NT2/D1 (cell line): ENCODE data around the gene FAM53A.

Experiments used
- SUZ12 ChIP-seq: IDR thresholded peaks from 2 replicates; pipeline ENCODE4 v1.6.1; 2011; ENCODE audit not compliant: insufficient read length, insufficient read depth; ENCODE audit errors: extremely low read depth
- YY1 ChIP-seq: IDR thresholded peaks from 2 replicates; pipeline ENCODE4 v1.6.1; 2011; ENCODE audit not compliant: insufficient read length, insufficient read depth
- ZNF274 ChIP-seq: IDR thresholded peaks from 2 replicates; pipeline ENCODE4 v1.6.1; 2011; ENCODE audit warnings: mild to moderate bottlenecking, low read depth, low read length

DNA sequence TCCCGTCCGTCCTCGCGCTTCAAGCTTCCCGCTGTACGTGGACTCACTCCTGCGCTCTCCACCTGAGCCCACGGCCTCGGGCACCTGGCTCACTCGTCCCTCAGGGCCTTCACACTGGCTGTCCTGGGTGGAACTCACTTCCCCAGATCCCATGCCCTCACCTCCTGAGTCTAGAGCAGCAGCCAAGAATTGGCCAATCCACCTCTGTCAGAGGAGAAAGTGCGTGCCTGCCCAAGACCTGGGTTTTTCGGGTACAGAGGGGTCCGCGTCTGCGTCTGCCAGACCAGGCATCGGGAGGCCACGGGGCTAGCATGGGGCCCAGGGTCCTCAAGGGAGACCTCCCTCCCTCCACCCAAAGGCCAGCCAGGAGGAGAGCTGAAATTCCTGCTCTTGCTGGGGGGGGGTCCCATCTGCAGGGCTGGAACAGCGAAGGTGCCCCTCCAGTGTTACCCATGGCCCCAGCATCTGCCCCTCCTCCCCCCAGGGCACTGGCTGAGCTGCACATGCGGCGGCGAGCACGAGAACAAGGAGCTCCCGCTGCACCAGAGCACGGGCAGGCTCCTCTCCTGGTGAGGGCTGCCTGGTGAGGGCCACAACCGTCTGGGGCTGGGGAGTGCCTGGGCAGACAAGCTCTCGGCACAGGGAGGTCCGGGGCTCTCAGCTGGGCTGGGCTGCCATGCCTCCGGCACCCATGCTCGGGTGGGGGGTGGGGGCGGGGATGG, 47.5 kb downstream of the FAM53A start:
- TF ChIP-seq SUZ12 (no peak), YY1 (no peak), ZNF274 (no peak)
